CD14-positive monocyte (primary cell): Measurements from ENCODE around the gene SRPRB. TPM values are rescaled to one million over a fixed set of nuclear protein-coding genes. Genes with fewer than 3 reads are reported as not detected.

Experiments
- DNase-seq, 3 donors: peaks; one replicate each; pipeline ENCODE4 v3.0.0-alpha.2; 2011 to 2022
- H2AFZ ChIP-seq: 2 replicates; pipeline ENCODE4 v1.6.0; 2012; ENCODE audit warnings: mild to moderate bottlenecking, low read depth, low read length, inconsistent platforms; ENCODE audit not compliant: insufficient read depth, poor library complexity, severe bottlenecking
- H3K27ac ChIP-seq, 2 donors: 1 replicate in 1 of 2; 2 replicates in 1 of 2; pipeline ENCODE4 v1.5.1; 2012 to 2013; ENCODE audit warnings: low read length in 2 of 2, control low read depth in 1 of 2, inconsistent platforms in 1 of 2, low read depth in 1 of 2, mild to moderate bottlenecking in 1 of 2
- H3K27me3 ChIP-seq, 2 donors: one replicate each; pipeline versions ENCODE4 v1.6.0 to v1.6.1; 2011 to 2013; ENCODE audit warnings: low read length in 2 of 2; ENCODE audit not compliant: control insufficient read depth in 2 of 2, insufficient read depth in 2 of 2
- H3K36me3 ChIP-seq, 2 donors: replicated peaks in 1 of 2; 1 replicate in 1 of 2; 2 replicates in 1 of 2; pipeline versions ENCODE4 v1.5.1 to v1.6.1; 2012 to 2013; ENCODE audit warnings: low read length in 2 of 2, control low read depth in 1 of 2, inconsistent platforms in 1 of 2, mild to moderate bottlenecking in 1 of 2; ENCODE audit not compliant: insufficient read depth in 2 of 2, control insufficient read depth in 1 of 2
- H3K4me1 ChIP-seq, 2 donors: 1 replicate in 1 of 2; 2 replicates in 1 of 2; pipeline versions ENCODE4 v1.5.1 to v1.6.1; 2012 to 2013; ENCODE audit warnings: low read length in 2 of 2, control low read depth in 1 of 2, inconsistent platforms in 1 of 2, mild to moderate bottlenecking in 1 of 2, moderate library complexity in 1 of 2; ENCODE audit not compliant: insufficient read depth in 2 of 2, control insufficient read depth in 1 of 2
- H3K4me2 ChIP-seq: replicated peaks from 2 replicates; pipeline ENCODE3; 2012; ENCODE audit warnings: low read length, moderate library complexity, mild to moderate bottlenecking; ENCODE audit not compliant: poor library complexity, severe bottlenecking; ENCODE audit errors: extremely low read depth
- H3K4me3 ChIP-seq, 3 experiments: fragments of 200-600 bp in 1 of 3; sonication (generic) in 1 of 3; replicated peaks in 1 of 3; 1 replicate in 2 of 3; 2 replicates in 1 of 3; pipeline ENCODE4 v1.5.1; 2011 to 2013; ENCODE audit warnings: low read length in 3 of 3, mild to moderate bottlenecking in 3 of 3, control low read depth in 2 of 3, low read depth in 2 of 3, inconsistent platforms in 1 of 3, moderate library complexity in 1 of 3
- H3K79me2 ChIP-seq: 2 replicates; pipeline ENCODE4 v1.6.0; 2012; ENCODE audit warnings: mild to moderate bottlenecking, control low read depth, inconsistent platforms, low read length, moderate library complexity; ENCODE audit not compliant: insufficient read depth
- H3K9ac ChIP-seq: 2 replicates; pipeline ENCODE4 v1.6.0; 2017; ENCODE audit warnings: low read length, mild to moderate bottlenecking; ENCODE audit not compliant: insufficient read depth, poor library complexity, severe bottlenecking
- H3K9me3 ChIP-seq, 2 donors: replicated peaks in 1 of 2; 1 replicate in 1 of 2; 2 replicates in 1 of 2; pipeline versions ENCODE4 v1.5.1 to v1.6.1; 2012 to 2013; ENCODE audit warnings: low read length in 2 of 2, control low read depth in 1 of 2; ENCODE audit not compliant: control insufficient read depth in 1 of 2, insufficient read depth in 1 of 2
- H4K20me1 ChIP-seq: 2 replicates; pipeline ENCODE4 v1.6.0; 2012; ENCODE audit warnings: mild to moderate bottlenecking, low read length, control low read depth, moderate library complexity; ENCODE audit not compliant: insufficient read depth
- H3K27ac Mint-ChIP-seq, 7 donors: one replicate each; pipeline ENCODE4 v1.8.0; 2020; ENCODE audit warnings: mild to moderate bottlenecking in 7 of 7, mixed read lengths in 7 of 7, moderate library complexity in 6 of 7, inconsistent platforms in 2 of 7
- H3K27me3 Mint-ChIP-seq, 3 donors: one replicate each; pipeline ENCODE4 v1.8.0; 2021 to 2022; ENCODE audit warnings: low read depth in 3 of 3, mild to moderate bottlenecking in 3 of 3, mixed read lengths in 3 of 3, moderate library complexity in 3 of 3, inconsistent platforms in 1 of 3
- H3K36me3 Mint-ChIP-seq, 2 donors: one replicate each; pipeline ENCODE4 v1.8.0; 2020; ENCODE audit warnings: mixed read lengths in 2 of 2, inconsistent platforms in 1 of 2, mild to moderate bottlenecking in 1 of 2
- H3K4me1 Mint-ChIP-seq: one replicate; pipeline ENCODE4 v1.8.0; 2020; ENCODE audit warnings: mild to moderate bottlenecking, mixed read lengths
- H3K4me3 Mint-ChIP-seq, 2 donors: one replicate each; pipeline ENCODE4 v1.8.0; 2020; ENCODE audit warnings: mild to moderate bottlenecking in 2 of 2, mixed read lengths in 2 of 2, moderate library complexity in 1 of 2
- H3K9me3 Mint-ChIP-seq, 7 donors: one replicate each; pipeline ENCODE4 v1.8.0; 2020 to 2022; ENCODE audit warnings: mixed read lengths in 7 of 7, mild to moderate bottlenecking in 6 of 7, moderate library complexity in 6 of 7, inconsistent platforms in 2 of 7
- CTCF ChIP-seq: fragments of 200-600 bp; IDR thresholded peaks from one replicate; pipeline ENCODE4 v1.8.0; 2022; ENCODE audit warnings: antibody characterized with exemption, mild to moderate bottlenecking
- WGBS: methylation state at CpG from one replicate; pipeline ENCODE4 v1.1.5; 2013; ENCODE audit warnings: missing lambda C conversion rate; ENCODE audit not compliant: insufficient coverage; 5-methylcytosine and 5-hydroxymethylcytosine counted together
- intact Hi-C, 2 donors: fragments of 100-400 bp; cut with micrococcal nuclease; formaldehyde crosslinking; loops; one replicate each; pipeline versions ENCODE4 v1.15.0 to v1.15.1; 2023
- polyA plus RNA-seq, 3 donors: library from polyadenylated mRNA; depleted of rRNA in 1 of 3; unstranded in 2 of 3; stranded (reverse) in 1 of 3; fragments of 300-500 nt in 2 of 3; fragments of >200 nt in 1 of 3; fragmentation: Illumina TruSeq in 2 of 3; gene quantifications; 1 replicate in 2 of 3; 2 replicates in 1 of 3; pipeline ENCODE4 v1.2.3, GENCODE V29; 2012 to 2021

SRPRB gene
- polyA plus RNA-seq, 3 donors = 6.1 to 30.6 (median 29.9) TPM

- H4K20me1 ChIP-seq = no peaks in the 10 kb centered on the region
- H3K27ac ChIP-seq = no peak overlapping the region
- H3K27ac Mint-ChIP-seq = peak overlapping the region in 2 of 7 donors; percentile 24 to 60
- peaks cover 0 to 11% (median 1%) of the 10 kb centered on the region in 3 donors for H3K27me3 Mint-ChIP-seq
- no peak overlapping the region for H3K9ac ChIP-seq
- no peaks in the 10 kb centered on the region for H3K9me3 Mint-ChIP-seq
- H3K36me3 Mint-ChIP-seq = peaks cover 18 to 23% of the 10 kb centered on the region in 2 donors
- H3K9me3 ChIP-seq = no peaks in the 10 kb centered on the region
- no CpG with 5 or more reads among the region's 4 CpGs for WGBS
- TF ChIP-seq CTCF = no peak
- H3K4me1 Mint-ChIP-seq = no peaks in the 10 kb centered on the region
- no peak overlapping the region for H3K4me3 ChIP-seq
- H3K4me3 Mint-ChIP-seq = no peak overlapping the region
- no peaks in the 10 kb centered on the region for H3K4me1 ChIP-seq
- H3K79me2 ChIP-seq = no peaks in the 10 kb centered on the region
- intact Hi-C loops = no loop called here
- no peaks in the 10 kb centered on the region for H3K27me3 ChIP-seq
- no peak for DNase-seq
- no peak overlapping the region for H3K4me2 ChIP-seq
- H2AFZ ChIP-seq = no peak overlapping the region
- peaks cover 10 to 28% of the 10 kb centered on the region in 2 donors for H3K36me3 ChIP-seq
Measured at GRCh38 chr3:133827684-133828083, 22.1 kb downstream of the SRPRB start.

- H4K20me1 ChIP-seq = no peaks in the 10 kb centered on the region
- H3K79me2 ChIP-seq = no peaks in the 10 kb centered on the region
- Mint-ChIP-seq H3K27me3 (peaks cover 0 to 11% (median 1%) of the 10 kb centered on the region in 3 donors), H3K4me1 (no peaks in the 10 kb centered on the region), H3K4me3 (no peak overlapping the region), H3K27ac (no peak overlapping the region), H3K36me3 (peaks cover 8 to 15% of the 10 kb centered on the region in 2 donors), H3K9me3 (no peaks in the 10 kb centered on the region)
- intact Hi-C loops = no loop called here
- no peak overlapping the region for H3K9ac ChIP-seq
- H3K27me3 ChIP-seq = no peaks in the 10 kb centered on the region
- no peak for TF ChIP-seq CTCF
- H3K4me1 ChIP-seq = no peaks in the 10 kb centered on the region
- no peak overlapping the region for H3K27ac ChIP-seq
- no peak overlapping the region for H2AFZ ChIP-seq
- DNase-seq = no peak
- H3K36me3 ChIP-seq = peaks cover 3 to 18% of the 10 kb centered on the region in 2 donors
- no peak overlapping the region for H3K4me3 ChIP-seq
- whole genome bisulfite sequencing = 86% methylated on average over 8 of the region's 12 CpGs
- no peak overlapping the region for H3K4me2 ChIP-seq
- H3K9me3 ChIP-seq = no peaks in the 10 kb centered on the region
Measured at GRCh38 chr3:133828576-133829309, 23.1 kb downstream of the SRPRB start.
